Thymus (tissue), 11 donors: ENCODE data around the gene GPSM1. TPM values are rescaled to one million over a fixed set of nuclear protein-coding genes. Genes with fewer than 3 reads are reported as not detected.

Source experiments
- DNase-seq, 9 donors: peaks; one replicate each; pipeline ENCODE4 v3.0.0-alpha.2; 2013; ENCODE audit warnings: low spot score in 9 of 9, low read depth in 6 of 9, missing footprints in 1 of 9
- H3K27ac ChIP-seq, 2 donors: one replicate each; pipeline ENCODE4 v1.5.1; 2013; ENCODE audit warnings: control low read depth in 1 of 2, low read depth in 1 of 2, low read length in 1 of 2, mild to moderate bottlenecking in 1 of 2, moderate library complexity in 1 of 2
- H3K27me3 ChIP-seq, 2 donors: one replicate each; pipeline ENCODE4 v1.5.1; 2013; ENCODE audit warnings: low read length in 1 of 2; ENCODE audit not compliant: control insufficient read depth in 2 of 2, insufficient read depth in 1 of 2
- H3K36me3 ChIP-seq, 2 donors: one replicate each; pipeline ENCODE4 v1.5.1; 2013; ENCODE audit warnings: low read length in 1 of 2, mild to moderate bottlenecking in 1 of 2, moderate library complexity in 1 of 2; ENCODE audit not compliant: control insufficient read depth in 2 of 2, insufficient read depth in 2 of 2
- H3K4me1 ChIP-seq, 2 donors: one replicate each; pipeline ENCODE4 v1.5.1; 2013; ENCODE audit warnings: low read length in 2 of 2; ENCODE audit not compliant: control insufficient read depth in 2 of 2, insufficient read depth in 2 of 2
- H3K4me3 ChIP-seq, 2 donors: one replicate each; pipeline ENCODE4 v1.5.1; 2013; ENCODE audit warnings: low read length in 2 of 2, control low read depth in 1 of 2, mild to moderate bottlenecking in 1 of 2
- H3K9me3 ChIP-seq, 2 donors: one replicate each; pipeline ENCODE4 v1.5.1; 2013; ENCODE audit warnings: low read length in 1 of 2, mild to moderate bottlenecking in 1 of 2; ENCODE audit not compliant: control insufficient read depth in 2 of 2, insufficient read depth in 1 of 2
- WGBS: extraction: QIAGEN DNeasy Blood & Tissue Kit; methylation state at CpG from one replicate; pipeline ENCODE4 v1.1.7; 2013; 5-methylcytosine and 5-hydroxymethylcytosine counted together
- polyA plus RNA-seq: library from polyadenylated mRNA; stranded (reverse); fragments of 200-250 nt; gene quantifications from one replicate; pipeline ENCODE4 v1.2.3, GENCODE V29; 2013
- total RNA-seq: library from RNA; stranded (reverse); fragments of 120-200 nt; gene quantifications from one replicate; pipeline ENCODE4 v1.2.4, GENCODE V29; 2013
- donor health status: healthy.

GPSM1 gene
- total and polyA plus RNA-seq, 2 donors: 6.1 to 13.1 TPM

GRCh38 chr9:136339173-136339957, 12.0 kb downstream of the GPSM1 start:
- peaks cover 0 to 3% of the 10 kb centered on the region in 2 donors for H3K9me3 ChIP-seq
- H3K27ac ChIP-seq: no peak overlapping the region
- peak in 1 of 9 donors; percentile 36 for DNase-seq
- no peaks in the 10 kb centered on the region for H3K27me3 ChIP-seq
- WGBS: 95% methylated on average over 32 of the region's 32 CpGs
- H3K4me1 ChIP-seq: peaks cover 0 to 8% of the 10 kb centered on the region in 2 donors
- no peak overlapping the region for H3K4me3 ChIP-seq
- peaks cover 3 to 12% of the 10 kb centered on the region in 2 donors for H3K36me3 ChIP-seq

- WGBS: 94% methylated on average over 12 of the region's 12 CpGs
- Histone ChIP-seq H3K27ac (no peak overlapping the region), H3K4me3 (no peak overlapping the region), H3K9me3 (peaks cover 0 to 3% of the 10 kb centered on the region in 2 donors), H3K27me3 (no peaks in the 10 kb centered on the region), H3K4me1 (peaks cover 0 to 8% of the 10 kb centered on the region in 2 donors), H3K36me3 (peaks cover 3 to 12% of the 10 kb centered on the region in 2 donors)
- no peak for DNase-seq
Observed at GRCh38 chr9:136339958-136340310, 12.6 kb downstream of the GPSM1 start.

- H3K27me3 ChIP-seq: no peaks in the 10 kb centered on the region
- peaks cover 0 to 3% of the 10 kb centered on the region in 2 donors for H3K9me3 ChIP-seq
- no peak overlapping the region for H3K27ac ChIP-seq
- 97% methylated on average over 28 of the region's 28 CpGs for WGBS
- no peak overlapping the region for H3K4me3 ChIP-seq
- H3K36me3 ChIP-seq: peaks cover 3 to 12% of the 10 kb centered on the region in 2 donors
- H3K4me1 ChIP-seq: peaks cover 0 to 8% of the 10 kb centered on the region in 2 donors
- no peak for DNase-seq
Observed at GRCh38 chr9:136340356-136341041, 13.2 kb downstream of the GPSM1 start.

- WGBS: 96% methylated on average over 18 of the region's 18 CpGs
- no peaks in the 10 kb centered on the region for H3K27me3 ChIP-seq
- no peak overlapping the region for H3K27ac ChIP-seq
- H3K4me1 ChIP-seq: peaks cover 0 to 8% of the 10 kb centered on the region in 2 donors
- peaks cover 0 to 3% of the 10 kb centered on the region in 2 donors for H3K9me3 ChIP-seq
- H3K4me3 ChIP-seq: no peak overlapping the region
- no peak for DNase-seq
- peaks cover 3 to 12% of the 10 kb centered on the region in 2 donors for H3K36me3 ChIP-seq
Observed at GRCh38 chr9:136341042-136341655, 13.8 kb downstream of the GPSM1 start.

GRCh38 chr9:136341769-136342168, 14.4 kb downstream of the GPSM1 start:
- WGBS: 97% methylated on average over 10 of the region's 10 CpGs
- no peak for DNase-seq
- Histone ChIP-seq H3K27ac (no peak overlapping the region), H3K4me3 (no peak overlapping the region), H3K9me3 (peaks cover 0 to 3% of the 10 kb centered on the region in 2 donors), H3K36me3 (peaks cover 3 to 7% of the 10 kb centered on the region in 2 donors), H3K4me1 (peaks cover 0 to 8% of the 10 kb centered on the region in 2 donors), H3K27me3 (no peaks in the 10 kb centered on the region)

- 65% methylated on average over 60 of the region's 60 CpGs for WGBS
- H3K27ac ChIP-seq: no peak overlapping the region
- H3K27me3 ChIP-seq: no peaks in the 10 kb centered on the region
- peaks cover 0 to 3% of the 10 kb centered on the region in 2 donors for H3K9me3 ChIP-seq
- DNase-seq: peak in 5 of 9 donors; percentile 63 to 81 (median 68)
- H3K4me3 ChIP-seq: no peak overlapping the region
- H3K36me3 ChIP-seq: peaks cover 3% of the 10 kb centered on the region in 2 donors
- peaks cover 0 to 8% of the 10 kb centered on the region in 2 donors for H3K4me1 ChIP-seq
Observed at GRCh38 chr9:136342181-136343120, 15.1 kb downstream of the GPSM1 start.

- Histone ChIP-seq H3K9me3 (peaks cover 0 to 3% of the 10 kb centered on the region in 2 donors), H3K27ac (no peak overlapping the region), H3K27me3 (no peaks in the 10 kb centered on the region), H3K36me3 (peaks cover 3% of the 10 kb centered on the region in 2 donors), H3K4me1 (peaks cover 0 to 8% of the 10 kb centered on the region in 2 donors), H3K4me3 (no peak overlapping the region)
- DNase-seq: no peak
- 90% methylated on average over 23 of the region's 23 CpGs for WGBS
Observed at GRCh38 chr9:136343121-136343883, 16.0 kb downstream of the GPSM1 start.

- Histone ChIP-seq H3K36me3 (peaks cover 3% of the 10 kb centered on the region in 2 donors), H3K27me3 (no peaks in the 10 kb centered on the region), H3K27ac (no peak overlapping the region), H3K4me3 (no peak overlapping the region), H3K9me3 (peaks cover 0 to 3% of the 10 kb centered on the region in 2 donors), H3K4me1 (peaks cover 0 to 8% of the 10 kb centered on the region in 2 donors)
- WGBS: 99% methylated on average over 24 of the region's 24 CpGs
- DNase-seq: no peak
Observed at GRCh38 chr9:136343884-136344269, 16.5 kb downstream of the GPSM1 start.
